Measurements from ENCODE around the gene CTTNBP2.

CTTNBP2 gene

GRCh38 chr7:117841611-117842010, 31.6 kb downstream of the CTTNBP2 start:
- Histone ChIP-seq H3K36me3 (ENCODE audit: control insufficient read depth in 2 of 2, insufficient read depth in 1 of 2, low read length in 2 of 2) (no peaks in the 10 kb centered on the region; a peak in 1 of 3 replicates), H3K4me3 (ENCODE audit: low read depth, low read length) (no peak overlapping the region), H3K4me1 (ENCODE audit: control insufficient read depth, insufficient read depth, low read length) (no peaks in the 10 kb centered on the region), H3K9me3 (ENCODE audit: control insufficient read depth, insufficient read depth, low read depth, low read length) (no peaks in the 10 kb centered on the region), H3K27ac (ENCODE audit: extremely low read depth, low read depth, low read length) (no peak overlapping the region)
- no peak for TF ChIP-seq ZNF692 (tag by site-specific recombination; IDR thresholded peaks at IDR 0.05)
- POLR2A ChIA-PET = no interaction called here
- CTCF ChIA-PET = interaction anchor here (0.7 kb wide), 1 partner anchor 410 kb away, joined by 3 read pairs; no protein-coding TSS in a partner anchor

- Histone ChIP-seq H3K36me3 (ENCODE audit: control insufficient read depth in 2 of 2, insufficient read depth in 1 of 2, low read length in 2 of 2) (no peaks in the 10 kb centered on the region; a peak in 1 of 3 replicates), H3K9me3 (ENCODE audit: control insufficient read depth, insufficient read depth, low read depth, low read length) (no peaks in the 10 kb centered on the region), H3K27ac (ENCODE audit: extremely low read depth, low read depth, low read length) (no peak overlapping the region), H3K4me3 (ENCODE audit: low read depth, low read length) (no peak overlapping the region), H3K4me1 (ENCODE audit: control insufficient read depth, insufficient read depth, low read length) (no peaks in the 10 kb centered on the region)
- no peak for TF ChIP-seq YY2 (tag by site-specific recombination; IDR thresholded peaks at IDR 0.05)
- TF ChIP-seq ZNF670 (tag by site-specific recombination; IDR thresholded peaks at IDR 0.05; ENCODE audit: low read depth) = no peak
- no peak for TF ChIP-seq ZNF18 (tag by site-specific recombination; IDR thresholded peaks at IDR 0.05)
- TF ChIP-seq ZNF175 (tag by site-specific recombination; IDR thresholded peaks at IDR 0.05) = no peak
- TF ChIP-seq FEZF1 (tag by site-specific recombination; IDR thresholded peaks at IDR 0.05) = no peak
- no peak for TF ChIP-seq ZNF214 (tag by site-specific recombination; IDR thresholded peaks at IDR 0.05; ENCODE audit: borderline replicate concordance)
- TF ChIP-seq ELK4 (IDR thresholded peaks at IDR 0.05; ENCODE audit: borderline replicate concordance, low read depth, low read length) = no peak
- no peak for TF ChIP-seq KLF10 (tag by site-specific recombination; IDR thresholded peaks at IDR 0.05)
- TF ChIP-seq ZBTB44 (tag by site-specific recombination; IDR thresholded peaks at IDR 0.05) = no peak
- TF ChIP-seq ZNF184 (tag by site-specific recombination; IDR thresholded peaks at IDR 0.05) = no peak
- TF ChIP-seq GLIS1 (tag by site-specific recombination; IDR thresholded peaks at IDR 0.05) = no peak
- TF ChIP-seq ZNF2 (tag by site-specific recombination; IDR thresholded peaks at IDR 0.05) = no peak
- no peak for TF ChIP-seq ZNF132 (tag by site-specific recombination; IDR thresholded peaks at IDR 0.05; ENCODE audit: borderline replicate concordance)
- TF ChIP-seq REPIN1 (tag by site-specific recombination; IDR thresholded peaks at IDR 0.05; ENCODE audit: low read depth) = no peak
- no peak for TF ChIP-seq ZNF248 (tag by site-specific recombination; IDR thresholded peaks at IDR 0.05)
- no peak for TF ChIP-seq ZNF280D (tag by site-specific recombination; IDR thresholded peaks at IDR 0.05)
- no peak for TF ChIP-seq ZNF645 (tag by site-specific recombination; IDR thresholded peaks at IDR 0.05)
- ChIA-PET CTCF (no interaction called here), POLR2A (no interaction called here)
These were observed 32.2 kb downstream of the CTTNBP2 start for GRCh38 chr7:117841011-117841410.
